Activated CD8-positive, alpha-beta memory T cell treated with anti-CD3 and anti-CD28 coated beads, Interleukin-2, amount 50 U/mL, for 4 hours (primary cell): ENCODE data around the gene POLA1.

Experiments used
- DNase-seq: peaks from one replicate; pipeline ENCODE4 v3.0.0-alpha.2; 2020

The POLA1 gene

DNA sequence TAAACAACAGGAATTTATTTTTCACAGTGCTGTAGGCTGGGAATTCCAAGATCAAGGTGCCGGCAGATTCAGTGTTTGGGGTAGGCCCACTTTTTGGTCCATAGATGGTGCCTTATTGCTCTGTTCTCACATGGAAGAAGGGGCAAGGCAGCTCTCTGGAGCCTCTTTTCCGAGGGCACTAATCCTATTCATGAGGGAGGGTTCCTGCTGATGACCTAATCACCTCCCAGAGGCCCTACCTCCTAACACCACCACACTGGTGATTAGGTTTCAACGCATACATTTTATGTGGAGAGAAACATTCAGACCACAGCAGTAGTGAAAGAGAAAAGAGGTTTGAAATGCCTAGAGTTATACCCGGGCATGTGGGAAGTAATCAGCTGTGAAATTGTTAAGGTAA is 1.4 kb upstream of the POLA1 start:
- no peak for DNase-seq

DNA sequence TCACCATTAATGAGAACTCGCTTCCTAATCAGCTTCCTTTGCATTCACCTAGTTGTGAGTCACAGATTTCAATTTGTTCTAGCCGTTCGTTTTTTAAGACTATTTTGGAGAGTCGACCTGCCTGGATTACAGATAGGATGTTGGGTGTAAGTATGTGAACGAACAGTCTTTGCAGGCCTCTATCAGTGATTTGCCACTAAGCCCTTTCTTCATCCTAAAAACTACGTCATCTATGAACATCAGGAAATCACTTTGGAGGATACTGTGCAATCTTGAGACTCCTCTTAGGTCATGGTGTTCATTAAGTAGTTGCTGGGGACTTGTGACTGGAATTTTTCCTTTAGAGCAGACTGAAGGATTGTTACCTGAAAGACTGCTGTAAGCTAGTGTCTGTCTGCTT is 1.1 kb downstream of the POLA1 start:
- no peak for DNase-seq

DNA sequence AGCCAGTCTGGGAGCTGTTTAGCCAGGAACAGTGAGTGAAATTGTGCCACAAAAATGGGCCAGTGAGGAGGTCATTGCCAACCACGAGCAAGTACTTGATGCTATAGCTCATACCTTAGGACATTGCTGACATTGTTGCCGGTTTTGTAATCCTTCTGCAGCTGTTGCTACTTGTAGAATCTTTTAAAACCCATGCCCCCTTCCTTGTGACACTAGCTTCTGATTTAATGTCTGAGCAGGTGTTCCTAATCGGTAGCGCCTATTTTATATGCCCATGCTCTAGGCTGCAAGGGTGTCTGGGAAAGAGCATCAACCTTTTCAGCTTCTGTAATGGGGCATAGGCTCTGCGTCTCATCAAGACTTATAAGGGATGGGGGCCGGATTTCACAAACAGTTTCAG is 2.6 kb downstream of the POLA1 start:
- DNase-seq, result no peak

DNA sequence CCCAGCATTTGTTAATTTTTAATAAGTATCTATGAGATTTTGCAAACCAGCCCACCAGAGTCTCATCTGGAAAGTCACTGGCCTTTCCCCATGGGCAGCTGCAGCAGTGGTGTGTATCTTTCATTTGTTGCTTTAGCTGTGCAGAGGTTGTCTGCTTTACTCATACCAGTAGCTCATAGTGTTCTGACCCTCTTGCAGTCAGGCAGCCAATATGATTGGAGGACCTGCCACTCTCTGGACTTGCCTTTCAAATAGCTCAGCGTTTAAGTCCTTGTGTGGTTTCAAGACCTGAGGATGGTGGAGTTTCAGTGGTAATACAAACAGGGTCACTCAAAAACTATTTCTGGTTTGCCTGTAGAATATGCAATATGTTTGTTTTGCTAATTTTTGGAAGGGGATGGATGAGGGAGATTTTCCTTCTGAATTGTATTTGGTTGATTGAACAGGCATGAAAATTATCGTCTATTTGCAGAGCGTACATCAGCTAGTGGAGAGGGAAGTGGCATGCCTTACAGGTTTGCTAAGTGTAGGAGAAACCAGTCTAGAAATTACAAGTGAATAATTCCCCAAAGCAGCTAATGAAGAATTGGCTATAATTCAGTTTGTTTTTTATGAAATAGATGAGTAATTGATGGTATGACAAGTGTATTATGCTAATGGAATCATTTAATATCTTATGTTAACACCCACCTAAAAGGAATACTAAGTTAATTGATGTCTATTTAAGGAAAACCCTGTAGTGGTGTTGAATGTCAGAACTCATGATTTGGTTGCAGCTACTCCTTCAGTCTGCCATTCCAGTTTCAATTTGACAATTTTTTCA is 8.9 kb downstream of the POLA1 start:
- no peak for DNase-seq

DNA sequence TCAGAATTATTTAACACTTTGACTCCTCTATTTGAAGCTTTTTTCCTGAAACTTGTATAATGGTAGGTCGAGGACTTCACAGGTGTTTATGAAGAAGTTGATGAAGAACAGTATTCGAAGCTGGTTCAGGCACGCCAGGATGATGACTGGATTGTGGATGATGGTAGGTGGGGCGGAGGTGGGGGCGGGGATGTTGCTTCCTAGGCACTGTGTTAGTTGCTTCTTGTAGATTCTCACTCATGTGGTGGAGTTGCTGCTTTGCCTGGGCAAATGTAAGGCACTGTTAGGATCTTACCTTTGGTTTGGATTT is 9.4 kb downstream of the POLA1 start:
- no peak for DNase-seq

DNA sequence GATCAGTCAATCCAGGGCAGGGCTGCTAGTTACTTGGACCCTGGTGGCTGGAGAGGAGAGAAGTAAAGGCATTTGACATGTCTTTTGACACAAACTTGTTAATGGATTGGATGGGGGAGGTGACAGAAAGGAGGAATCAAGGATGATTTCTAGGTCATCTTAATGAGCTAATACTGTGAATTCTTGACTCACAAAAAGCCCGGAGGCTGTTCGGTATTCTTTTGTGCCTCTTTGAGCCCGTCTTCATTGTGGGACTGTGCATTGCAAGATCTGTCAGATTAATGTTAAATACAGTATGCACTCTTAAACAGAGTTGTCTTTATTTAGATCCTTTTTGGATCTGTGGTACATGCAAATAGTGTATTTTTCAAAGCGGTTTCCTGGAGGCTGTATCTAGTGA is 25.1 kb downstream of the POLA1 start:
- DNase-seq, result no peak

DNA sequence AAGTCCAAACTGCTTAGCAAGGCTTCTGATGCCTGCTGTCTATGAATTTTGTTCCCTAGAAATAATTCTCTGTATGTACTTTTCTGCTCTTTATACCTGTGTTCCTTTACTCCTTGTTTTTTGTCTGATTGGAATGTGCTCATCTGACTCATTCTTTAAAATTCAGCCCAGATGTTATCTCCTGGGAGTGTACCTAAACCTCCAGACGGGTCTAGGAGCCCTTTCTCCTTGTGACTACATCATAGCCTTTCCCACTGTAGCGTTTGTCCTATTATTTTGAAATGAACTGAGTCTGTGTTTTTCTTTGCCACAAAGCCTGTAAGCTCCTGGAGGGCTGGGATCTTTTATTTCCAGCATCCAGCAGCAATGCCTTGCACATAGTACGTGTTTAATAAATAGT is 26.3 kb downstream of the POLA1 start:
- DNase-seq, result no peak

DNA sequence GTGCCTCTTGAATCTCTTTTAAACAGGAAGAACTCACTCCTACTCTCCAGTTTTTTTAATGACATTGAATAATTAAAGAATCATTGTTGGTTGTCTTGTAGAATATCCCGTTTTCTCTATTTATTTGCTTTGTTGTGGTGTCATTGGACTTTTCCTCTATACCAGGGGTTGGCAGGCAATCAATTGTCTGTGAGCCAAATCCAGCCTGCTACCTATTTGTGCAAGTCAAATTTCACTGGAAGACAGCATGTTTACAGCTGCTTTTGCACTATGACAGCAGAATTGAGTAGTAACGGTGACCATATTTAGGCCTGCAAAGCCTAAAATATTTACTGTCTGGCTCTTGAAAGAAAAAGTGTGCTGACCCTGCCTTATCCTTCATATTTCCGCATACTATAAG is 34.8 kb downstream of the POLA1 start:
- DNase-seq, result no peak

DNA sequence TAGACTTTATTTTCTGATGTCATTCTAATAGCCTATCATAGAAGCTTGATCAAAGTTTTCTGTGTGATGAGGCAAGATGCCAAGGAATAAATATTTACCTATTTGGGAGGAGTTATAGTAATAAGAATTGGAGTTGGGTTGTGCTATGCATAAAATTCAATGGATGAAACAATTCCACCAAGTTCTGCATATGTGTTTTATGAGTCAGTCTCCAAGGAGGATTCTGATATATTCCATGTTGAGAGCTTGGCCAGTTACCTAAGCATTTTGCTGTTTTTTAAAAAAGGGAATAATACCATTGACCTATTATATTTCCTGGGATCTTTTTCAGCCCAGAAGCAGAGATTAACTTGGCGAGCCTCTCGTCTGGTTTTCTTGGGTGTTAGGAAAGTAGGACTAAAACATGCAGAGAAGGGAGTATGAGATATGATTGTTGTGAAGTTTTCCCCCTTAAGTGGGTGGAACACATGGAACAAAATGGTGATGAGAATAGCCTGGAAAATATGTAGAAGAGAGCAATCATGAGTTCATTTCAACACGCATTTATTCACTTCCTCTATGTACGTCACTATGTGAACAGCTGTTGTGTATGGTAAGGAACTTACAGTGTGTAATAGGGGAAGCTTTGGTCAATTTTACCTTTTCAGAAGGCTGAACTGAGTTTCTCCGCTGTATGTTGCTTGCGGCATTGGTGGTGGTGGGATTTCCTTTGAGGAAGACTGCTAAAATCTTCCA is 39.2 kb downstream of the POLA1 start:
- no peak for DNase-seq

DNA sequence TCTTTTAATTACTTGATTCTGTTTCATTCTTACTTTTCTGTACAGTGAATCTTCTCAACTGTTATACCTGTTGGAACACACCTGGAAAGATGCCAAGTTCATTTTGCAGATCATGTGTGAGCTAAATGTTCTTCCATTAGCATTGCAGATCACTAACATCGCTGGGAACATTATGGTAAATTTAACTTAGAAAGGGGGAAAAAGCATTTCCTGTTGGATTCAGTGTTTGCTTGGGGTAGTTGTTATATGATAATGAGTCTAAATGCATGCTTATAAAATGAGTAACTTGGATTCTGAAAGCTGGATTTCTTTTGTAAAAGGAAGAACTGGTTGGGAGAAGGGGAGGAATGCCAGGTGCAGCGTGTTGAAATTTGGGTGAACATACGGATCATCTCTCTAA is 47.6 kb downstream of the POLA1 start:
- no peak for DNase-seq

DNA sequence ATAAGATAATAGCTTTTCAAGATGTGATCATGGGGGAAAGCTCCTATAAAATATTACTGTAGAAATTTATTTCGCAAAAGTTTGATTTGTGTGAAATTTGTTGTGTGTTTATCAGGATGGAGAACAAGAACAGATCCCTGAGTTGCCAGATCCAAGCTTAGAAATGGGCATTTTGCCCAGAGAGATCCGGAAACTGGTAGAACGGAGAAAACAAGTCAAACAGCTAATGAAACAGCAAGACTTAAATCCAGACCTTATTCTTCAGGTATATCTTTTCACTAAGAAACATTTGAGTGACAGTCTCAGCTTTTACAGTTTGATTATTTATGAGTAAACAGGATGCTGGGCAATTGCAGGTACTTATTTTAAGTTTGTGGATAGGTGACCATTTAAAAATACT is 54.5 kb downstream of the POLA1 start:
- no peak for DNase-seq

DNA sequence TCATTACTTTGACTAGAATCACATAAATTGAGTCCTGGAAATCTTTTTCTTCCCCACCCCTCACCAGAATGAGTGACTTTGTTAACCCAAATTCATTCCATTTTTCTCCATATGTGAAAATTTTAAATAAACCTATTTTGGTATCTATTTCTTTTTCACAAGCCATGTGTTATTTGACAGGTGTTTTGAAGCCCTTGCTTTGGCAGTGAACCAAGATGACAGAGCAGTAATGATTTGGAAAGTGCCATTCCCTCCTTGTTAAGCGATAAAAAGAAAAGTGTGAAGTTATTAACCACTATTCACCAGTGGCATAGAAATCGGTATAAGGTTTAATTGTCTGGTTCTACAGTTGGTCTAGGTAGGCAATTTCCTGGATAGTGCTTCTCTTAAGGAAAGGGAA is 66.1 kb downstream of the POLA1 start:
- DNase-seq, result no peak

DNA sequence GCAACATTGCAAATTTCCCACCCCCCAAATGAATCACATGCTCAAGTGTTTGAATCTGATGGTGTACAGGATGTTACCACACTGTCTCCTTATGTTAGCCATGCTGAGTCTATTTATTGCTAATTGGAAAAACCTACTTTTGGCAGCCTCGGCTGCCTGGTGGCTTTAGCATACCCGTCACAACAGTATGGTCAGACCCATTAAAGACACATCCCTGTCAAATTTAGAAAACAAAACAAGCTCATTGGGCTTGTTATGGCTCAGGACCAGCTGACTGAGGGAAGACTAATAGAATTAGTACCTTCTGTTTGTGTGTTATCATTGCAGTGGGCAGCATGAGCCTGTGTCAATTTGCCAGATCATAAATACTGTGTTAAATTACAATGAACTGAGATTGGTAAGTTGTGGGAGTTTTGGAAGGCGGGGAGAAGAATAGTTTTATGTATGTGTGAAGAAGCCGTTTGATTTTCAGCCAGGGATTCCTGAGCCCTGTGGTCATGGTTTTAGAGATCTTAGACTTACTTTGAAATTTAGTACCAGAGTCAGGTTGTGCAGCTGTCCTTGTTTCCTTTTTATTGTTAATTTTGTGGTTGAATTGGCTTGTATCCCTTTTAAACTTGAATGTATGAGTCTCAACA is 66.8 kb downstream of the POLA1 start:
- DNase-seq, result no peak

DNA sequence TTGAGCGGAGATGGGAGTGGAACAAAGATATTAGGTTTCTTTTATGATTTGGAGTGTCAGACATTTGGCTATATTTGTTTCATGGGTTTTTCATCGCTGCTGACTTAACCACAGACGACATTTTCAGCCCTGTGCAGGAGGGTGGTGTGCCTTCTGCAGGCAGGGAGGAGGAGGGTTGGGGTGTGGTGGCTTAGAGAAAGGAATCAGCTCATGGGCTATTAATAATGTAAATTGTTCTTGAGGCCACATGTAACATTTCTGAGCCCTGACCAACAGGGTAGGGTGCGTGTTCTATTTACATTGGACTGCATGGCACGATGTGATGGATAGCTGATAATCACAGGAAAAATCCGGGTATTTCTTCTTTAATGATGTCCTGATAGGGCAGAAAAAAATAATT is 67.6 kb downstream of the POLA1 start:
- DNase-seq, result no peak

DNA sequence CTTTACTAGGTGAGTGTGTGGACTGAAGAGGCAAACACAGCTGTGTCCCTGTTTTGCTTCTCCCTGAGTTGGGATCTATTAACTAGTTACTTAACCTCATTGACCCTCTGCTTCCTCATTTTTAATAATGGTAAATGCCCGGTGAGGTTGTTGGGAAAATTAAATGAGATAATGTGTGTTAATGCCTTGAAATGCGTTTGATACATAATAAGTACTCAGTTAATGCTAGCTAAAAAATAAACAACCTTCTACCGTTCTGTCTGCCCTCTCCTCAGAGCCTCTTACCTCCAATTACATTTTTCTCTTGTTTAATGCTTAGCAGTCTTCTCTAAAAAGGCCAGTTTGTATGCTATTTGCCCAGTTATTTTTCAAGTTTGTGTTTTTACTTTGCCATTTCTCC is 70.3 kb downstream of the POLA1 start:
- no peak for DNase-seq

DNA sequence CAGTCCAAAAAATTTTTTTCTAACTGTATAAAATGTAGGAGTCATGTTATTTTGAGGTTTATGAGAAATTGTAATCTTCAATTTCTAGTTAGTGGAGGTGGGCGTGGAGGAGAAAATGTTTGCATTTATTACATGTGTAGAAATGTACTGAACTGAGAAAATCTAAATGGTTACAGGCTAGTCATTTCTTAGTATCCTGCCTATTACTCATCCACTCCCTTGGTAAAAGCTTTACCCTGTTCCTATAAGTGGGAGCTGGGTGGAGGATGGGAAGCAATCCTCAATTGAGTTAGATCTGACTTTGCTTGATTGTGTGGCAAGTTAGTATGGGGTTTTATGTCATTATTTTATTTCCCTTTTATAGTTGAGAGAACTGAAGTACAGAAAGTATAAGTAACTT is 73.8 kb downstream of the POLA1 start:
- DNase-seq, result no peak

DNA sequence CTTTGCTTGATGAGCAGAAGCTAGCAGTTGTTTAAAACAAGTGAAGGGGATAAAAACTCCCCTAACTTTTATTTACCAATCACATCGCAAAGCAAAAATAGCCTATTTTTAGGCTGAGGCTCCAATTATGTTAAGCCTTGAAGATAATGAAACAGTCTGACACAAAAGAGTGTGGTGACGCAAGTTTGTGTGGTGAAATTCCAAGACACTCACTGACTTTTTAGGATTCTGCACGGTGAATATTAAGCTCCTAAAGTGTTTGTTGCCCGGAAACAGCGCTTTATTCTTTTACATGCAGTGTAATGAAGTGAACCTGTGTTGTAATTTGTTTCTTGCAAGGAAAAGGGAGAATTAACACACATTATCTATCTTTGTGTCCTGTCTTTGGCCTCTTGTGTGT is 74.8 kb downstream of the POLA1 start:
- DNase-seq, result no peak

DNA sequence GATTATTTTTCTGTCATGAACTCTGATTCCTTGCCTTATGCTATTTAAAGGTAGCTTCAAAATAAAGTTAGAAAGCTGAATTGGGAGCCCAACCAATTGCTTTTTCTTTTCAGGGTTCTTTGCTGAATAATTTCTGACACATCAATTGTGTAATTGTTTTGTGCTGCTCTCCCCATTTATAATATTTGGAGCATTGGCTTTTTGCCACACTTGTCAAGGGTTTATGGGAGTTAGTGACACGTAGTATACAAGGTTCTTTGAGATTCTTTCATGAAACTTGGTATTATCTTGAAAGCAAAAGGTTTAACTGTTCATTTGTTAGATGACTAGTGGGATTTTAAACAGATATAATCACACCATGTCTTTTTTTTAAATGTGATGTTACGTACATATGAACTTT is 80.9 kb downstream of the POLA1 start:
- DNase-seq, result no peak

DNA sequence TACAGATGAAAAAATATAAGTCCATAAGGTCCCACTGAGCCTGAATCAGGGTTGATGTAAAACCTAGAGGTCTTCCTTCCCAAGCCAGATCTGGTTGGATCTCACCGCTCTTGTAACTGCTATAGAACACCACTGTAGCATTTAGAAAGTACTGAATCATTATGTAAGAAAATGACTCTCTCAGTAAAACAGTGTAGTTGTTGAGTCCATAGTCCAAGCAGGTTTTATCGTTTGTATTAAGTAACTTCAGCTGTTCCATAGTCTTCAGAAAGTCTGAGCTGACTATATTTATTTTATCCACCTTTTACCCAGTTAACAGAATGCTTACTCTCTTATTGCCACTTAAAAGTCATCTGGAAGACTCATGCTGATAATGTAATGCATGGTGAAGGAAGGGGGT is 82.2 kb downstream of the POLA1 start:
- no peak for DNase-seq

DNA sequence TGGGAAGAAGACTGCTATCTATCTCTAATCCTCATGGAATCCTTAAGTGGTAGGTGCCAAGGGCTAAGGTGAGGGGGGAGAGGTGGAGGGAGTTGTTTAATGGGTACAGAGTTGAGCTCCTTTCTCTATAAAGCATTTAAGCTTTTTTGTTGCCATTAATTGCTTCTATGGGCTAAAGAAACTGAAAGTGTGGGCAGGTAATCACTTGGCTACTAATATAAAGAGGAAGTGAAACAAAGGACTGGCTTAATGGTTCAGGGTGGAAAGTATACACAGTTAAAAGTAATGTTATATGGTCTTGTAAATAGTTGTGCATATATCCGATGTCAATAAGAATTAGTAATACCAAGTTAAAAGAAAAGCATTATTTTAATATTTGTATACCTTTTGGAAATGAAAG is 83.9 kb downstream of the POLA1 start:
- DNase-seq, result no peak

DNA sequence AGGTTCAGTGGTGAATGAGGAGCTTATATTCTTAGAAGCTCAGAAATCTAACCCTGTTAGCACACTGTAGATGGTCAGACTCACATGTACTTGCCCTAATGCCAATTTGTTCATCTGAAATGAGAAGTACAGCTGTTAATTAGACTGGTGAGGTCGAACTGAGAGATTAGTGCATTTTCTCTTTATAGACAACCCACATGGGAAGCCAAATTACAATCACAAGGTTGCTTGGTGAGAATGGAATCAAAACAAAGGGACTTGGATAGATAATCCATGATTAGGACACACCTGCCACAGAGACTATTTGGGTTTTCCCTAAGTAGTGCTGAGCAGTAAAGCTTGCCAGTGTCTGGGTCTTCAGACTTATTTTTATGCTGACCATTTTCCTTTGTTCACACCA is 88.3 kb downstream of the POLA1 start:
- no peak for DNase-seq

DNA sequence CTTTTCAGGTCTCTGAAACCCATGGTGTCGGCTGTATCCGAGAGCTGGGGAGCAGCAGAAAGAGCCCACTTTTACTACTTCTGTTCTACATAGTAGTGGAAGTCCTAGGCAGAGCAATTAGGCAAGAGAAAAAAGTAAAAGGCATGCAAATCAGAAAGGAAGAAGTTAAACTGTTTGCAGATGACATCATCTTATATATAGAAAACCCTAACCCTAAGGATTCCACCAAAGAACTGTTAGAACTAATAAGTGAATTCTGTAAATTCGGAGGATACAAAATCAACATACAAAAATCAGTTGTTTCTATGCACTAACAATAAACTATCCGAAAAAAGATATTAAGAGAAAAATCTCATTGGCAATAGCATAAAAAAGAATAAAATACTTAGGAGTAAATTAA is 95.3 kb downstream of the POLA1 start:
- DNase-seq, result no peak

DNA sequence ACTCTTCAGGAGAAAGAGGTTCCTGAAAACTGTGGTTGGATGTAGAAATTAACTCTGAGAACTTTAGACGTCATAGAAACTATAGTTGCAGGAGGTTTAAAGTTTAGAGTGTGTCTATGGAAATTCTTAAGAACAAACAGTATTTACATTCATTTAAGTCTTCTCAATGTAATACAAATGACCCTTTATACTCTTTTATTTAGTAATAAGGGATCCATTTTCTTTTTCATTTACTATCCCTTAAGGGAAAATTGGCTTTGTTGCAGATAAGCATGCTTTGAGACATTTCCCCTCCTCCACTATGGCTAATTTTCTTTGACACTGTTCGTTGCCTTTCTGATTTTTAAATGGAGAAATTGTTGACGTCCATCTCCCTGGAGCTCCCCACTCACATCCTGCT is 96.4 kb downstream of the POLA1 start:
- no peak for DNase-seq

DNA sequence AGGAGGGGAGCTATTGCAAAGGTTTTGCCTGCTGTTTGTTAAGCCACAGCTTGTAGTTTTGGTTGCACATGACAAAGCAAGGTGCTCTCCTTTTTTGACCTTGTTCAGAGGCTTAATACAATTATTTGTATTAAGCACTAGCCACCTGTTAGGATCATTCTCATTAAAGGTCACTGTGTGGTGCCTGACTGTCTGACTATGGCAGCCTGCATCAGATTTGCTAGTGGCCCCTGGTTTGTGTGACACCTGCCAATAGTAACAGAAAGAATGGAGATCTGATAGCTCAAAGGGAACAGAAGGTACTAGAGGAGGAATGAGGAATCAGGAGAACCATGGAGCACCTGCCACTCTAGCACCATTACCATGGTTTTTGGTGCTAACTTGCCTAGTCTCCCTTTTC is 102.5 kb downstream of the POLA1 start:
- DNase-seq, result no peak

DNA sequence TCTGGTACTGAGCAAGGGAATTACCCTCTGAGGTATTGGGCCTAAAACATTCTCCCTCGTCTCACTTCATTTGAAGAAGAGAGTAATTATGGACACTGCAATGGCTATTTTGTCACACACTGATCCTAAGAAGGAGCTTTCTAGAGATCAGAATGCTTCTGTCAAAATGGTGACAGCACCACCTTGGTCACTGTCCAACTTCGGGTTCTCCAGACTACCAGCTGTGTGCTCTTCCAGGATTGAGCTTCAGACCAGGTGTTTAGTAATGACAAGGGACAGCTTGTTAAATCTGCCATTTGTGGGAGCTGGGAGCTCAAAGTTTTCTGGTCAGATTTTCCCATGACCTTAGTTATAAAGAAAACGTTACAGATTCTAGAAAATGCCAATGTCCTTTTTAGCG is 105.4 kb downstream of the POLA1 start:
- DNase-seq, result no peak
